ENCODE results near the gene SNX8. TPM values are rescaled to one million over a fixed set of nuclear protein-coding genes. Genes with fewer than 3 reads are reported as not detected.

Gene SNX8
- total and polyA plus RNA-seq, 2 donors (not counting 3 experiments of a cell fraction or from before 2014, with no cell fraction given) = 24.5 to 50.3 TPM

DNA sequence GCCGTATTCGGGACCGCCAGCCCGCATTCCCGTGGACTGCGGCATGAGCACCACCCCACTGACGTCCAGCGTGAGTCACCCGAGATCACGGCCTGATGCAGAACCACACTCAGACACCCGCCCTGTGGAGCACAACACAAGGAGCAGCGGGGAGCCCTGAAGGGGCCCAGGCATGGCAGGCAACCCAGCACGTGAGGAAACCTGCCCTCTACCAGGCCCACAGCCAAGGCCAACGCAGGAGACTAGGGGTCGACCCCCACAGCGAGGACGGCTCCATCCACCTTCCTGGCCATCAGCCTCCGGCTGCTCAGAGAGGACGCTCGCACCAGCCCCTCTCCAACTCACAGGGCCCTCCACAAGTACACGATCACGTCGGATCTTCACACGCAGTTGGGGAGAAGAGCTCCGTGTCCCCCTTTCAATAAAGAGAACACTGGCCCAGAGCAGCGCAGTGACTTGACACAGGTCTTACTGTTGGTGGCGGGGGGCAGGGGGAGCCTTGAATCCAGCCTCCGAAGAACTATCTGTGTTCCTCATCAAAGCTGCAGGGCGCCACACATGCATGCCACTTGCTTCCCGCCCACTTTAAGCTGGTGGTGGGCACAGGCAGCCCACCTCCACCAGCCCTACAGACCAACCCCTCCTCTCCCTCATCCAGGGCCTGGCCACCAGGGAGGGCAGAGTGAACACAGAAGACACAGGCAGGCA is 103.5 kb downstream of the SNX8 start:
- H3K79me2 ChIP-seq (ENCODE audit: control insufficient read depth, insufficient read depth, low read length) = no peaks in the 10 kb centered on the region
- no peak overlapping the region for H3K9ac ChIP-seq (replicated peaks; ENCODE audit: extremely low read depth, insufficient read depth, low read length)
- no peak overlapping the region for H3K27ac ChIP-seq (ENCODE audit: insufficient read depth, low read depth, low read length)
- H3K9me3 ChIP-seq (replicated peaks; ENCODE audit: control insufficient read depth, insufficient read depth, low read length) = no peaks in the 10 kb centered on the region
- TF ChIP-seq, protein P1, sequence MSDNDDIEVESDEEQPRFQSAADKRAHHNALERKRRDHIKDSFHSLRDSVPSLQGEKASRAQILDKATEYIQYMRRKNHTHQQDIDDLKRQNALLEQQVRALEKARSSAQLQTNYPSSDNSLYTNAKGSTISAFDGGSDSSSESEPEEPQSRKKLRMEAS (IDR thresholded peaks at IDR 0.05; ENCODE audit: insufficient read depth, insufficient read length) = no peak
- TF ChIP-seq, protein P2, sequence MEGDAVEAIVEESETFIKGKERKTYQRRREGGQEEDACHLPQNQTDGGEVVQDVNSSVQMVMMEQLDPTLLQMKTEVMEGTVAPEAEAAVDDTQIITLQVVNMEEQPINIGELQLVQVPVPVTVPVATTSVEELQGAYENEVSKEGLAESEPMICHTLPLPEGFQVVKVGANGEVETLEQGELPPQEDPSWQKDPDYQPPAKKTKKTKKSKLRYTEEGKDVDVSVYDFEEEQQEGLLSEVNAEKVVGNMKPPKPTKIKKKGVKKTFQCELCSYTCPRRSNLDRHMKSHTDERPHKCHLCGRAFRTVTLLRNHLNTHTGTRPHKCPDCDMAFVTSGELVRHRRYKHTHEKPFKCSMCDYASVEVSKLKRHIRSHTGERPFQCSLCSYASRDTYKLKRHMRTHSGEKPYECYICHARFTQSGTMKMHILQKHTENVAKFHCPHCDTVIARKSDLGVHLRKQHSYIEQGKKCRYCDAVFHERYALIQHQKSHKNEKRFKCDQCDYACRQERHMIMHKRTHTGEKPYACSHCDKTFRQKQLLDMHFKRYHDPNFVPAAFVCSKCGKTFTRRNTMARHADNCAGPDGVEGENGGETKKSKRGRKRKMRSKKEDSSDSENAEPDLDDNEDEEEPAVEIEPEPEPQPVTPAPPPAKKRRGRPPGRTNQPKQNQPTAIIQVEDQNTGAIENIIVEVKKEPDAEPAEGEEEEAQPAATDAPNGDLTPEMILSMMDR (IDR thresholded peaks at IDR 0.05; ENCODE audit: extremely low read depth in 1 of 2, insufficient read depth in 1 of 2, low read depth in 1 of 2, low read length in 2 of 2) = no peak
- no peak for TF ChIP-seq MYC (IDR thresholded peaks at IDR 0.05; ENCODE audit: low read depth, low read length)
- no peak for TF ChIP-seq EZH2 (IDR thresholded peaks at IDR 0.05; ENCODE audit: borderline replicate concordance, low read depth, low read length, severe bottlenecking)
- TF ChIP-seq FOS (IDR thresholded peaks at IDR 0.05; ENCODE audit: borderline replicate concordance, insufficient read depth, low read length) = no peak
- DNase-seq (ENCODE audit: low read depth, low spot score) (no peak), FAIRE-seq (no peak)
- no peaks in the 10 kb centered on the region for H3K4me1 ChIP-seq (ENCODE audit: control insufficient read depth, extremely low read depth, insufficient read depth, low read length)
- BruUV-seq (replicated peaks) = no TSS peak
- no peak overlapping the region for H3K4me2 ChIP-seq (ENCODE audit: insufficient read depth, low read length)
- intact Hi-C loops (cut with micrococcal nuclease) (no loop called here), dilution Hi-C loops (cut with MboI; ENCODE audit: extremely low pct_ligation_motif_present, low sequenced_read_pairs) (no loop called here)
- H3K9me1 ChIP-seq (replicated peaks; ENCODE audit: control insufficient read depth, extremely low read depth, insufficient read depth, low read length) = no peaks in the 10 kb centered on the region
- H3K36me3 ChIP-seq (ENCODE audit: control insufficient read depth in 2 of 2, extremely low read depth in 1 of 2, insufficient read depth in 2 of 2, low read length in 2 of 2) = peaks cover 3 to 24% of the 10 kb centered on the region in 2 experiments
- ChIA-PET POLR2A (no interaction called here), CTCF (interaction anchor here (1.6 to 1.8 kb wide), 2 partner anchors 137 to 632 kb away, joined by 15 to 25 read pairs; no protein-coding TSS in a partner anchor)
- H2AFZ ChIP-seq (ENCODE audit: low read depth, low read length) = no peak overlapping the region
- no peak overlapping the region for H3K4me3 ChIP-seq (replicated peaks in 1 of 3; ENCODE audit: insufficient read depth in 1 of 3, low read depth in 1 of 3, low read length in 3 of 3)
- no peaks in the 10 kb centered on the region for H4K20me1 ChIP-seq (replicated peaks; ENCODE audit: control insufficient read depth, extremely low read depth, insufficient read depth, low read length)
- H3K27me3 ChIP-seq (ENCODE audit: control insufficient read depth in 2 of 2, insufficient read depth in 2 of 2, low read length in 2 of 2) = no peaks in the 10 kb centered on the region

All from endothelial cell of umbilical vein (primary cell).